Stimulated activated CD4-positive, alpha-beta T cell treated with anti-CD3 and anti-CD28 coated beads, Interleukin-1b, Interleukin-23, amount 100 ng/mL, for 4 hours (primary cell): Measurements from ENCODE around the gene CDC25B.

ENCODE experiments used
- DNase-seq, 2 donors: peaks; one replicate each; pipeline ENCODE4 v3.0.0-alpha.2; 2020; ENCODE audit warnings: low read depth in 2 of 2

Gene CDC25B

DNA sequence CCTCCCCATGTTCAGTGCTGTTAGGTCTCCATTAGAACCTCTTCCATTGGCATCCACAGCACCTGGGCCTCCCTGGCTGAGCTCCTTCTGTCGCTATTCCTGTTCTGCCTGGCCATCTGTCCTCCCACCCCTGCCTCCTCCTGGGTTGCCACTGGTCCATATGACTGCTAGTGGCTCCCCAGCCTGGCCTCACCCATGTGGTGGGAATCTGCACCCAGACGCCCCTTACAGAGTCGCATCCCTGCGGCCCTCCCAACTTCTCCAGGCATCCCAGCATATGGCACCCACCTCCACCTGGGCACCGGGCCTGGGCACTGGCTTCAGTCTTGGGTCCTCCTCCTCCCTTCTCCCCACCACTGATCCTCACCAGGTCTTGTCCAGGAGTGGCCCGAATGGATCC, 7.7 kb downstream of the CDC25B start:
- no peak for DNase-seq

- no peak for DNase-seq
Measured at GRCh38 chr20:3804254-3804751, 8.2 kb downstream of the CDC25B start.

- no peak for DNase-seq
Measured at GRCh38 chr20:3804781-3805180, 8.7 kb downstream of the CDC25B start.

DNA sequence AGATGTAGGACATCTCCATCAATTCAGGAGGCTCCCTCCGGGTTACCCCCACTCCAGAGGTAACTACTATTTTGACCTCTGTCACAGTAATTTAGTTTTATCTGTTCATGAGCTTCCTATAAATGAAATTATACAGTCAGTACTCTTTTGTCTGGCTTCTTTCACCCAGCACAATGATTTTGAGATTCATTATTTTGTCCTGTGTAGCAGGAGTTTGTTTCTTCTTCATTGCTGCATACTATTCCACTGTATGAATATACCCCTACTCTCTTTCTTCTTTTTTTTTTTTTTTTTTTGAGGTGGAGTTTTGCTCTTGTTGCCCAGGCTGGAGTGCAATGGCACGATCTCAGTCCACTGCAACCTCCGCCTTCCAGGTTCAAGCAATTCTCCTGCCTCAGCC, 12.4 kb downstream of the CDC25B start:
- DNase-seq = no peak

GRCh38 chr20:3811467-3812258, 15.6 kb downstream of the CDC25B start:
- DNase-seq = peak; percentile 90

GRCh38 chr20:3812259-3812681, 16.2 kb downstream of the CDC25B start:
- no peak for DNase-seq

- DNase-seq = no peak
Measured at GRCh38 chr20:3812975-3813847, 17.1 kb downstream of the CDC25B start.

GRCh38 chr20:3813848-3814581, 17.9 kb downstream of the CDC25B start:
- no peak for DNase-seq

DNA sequence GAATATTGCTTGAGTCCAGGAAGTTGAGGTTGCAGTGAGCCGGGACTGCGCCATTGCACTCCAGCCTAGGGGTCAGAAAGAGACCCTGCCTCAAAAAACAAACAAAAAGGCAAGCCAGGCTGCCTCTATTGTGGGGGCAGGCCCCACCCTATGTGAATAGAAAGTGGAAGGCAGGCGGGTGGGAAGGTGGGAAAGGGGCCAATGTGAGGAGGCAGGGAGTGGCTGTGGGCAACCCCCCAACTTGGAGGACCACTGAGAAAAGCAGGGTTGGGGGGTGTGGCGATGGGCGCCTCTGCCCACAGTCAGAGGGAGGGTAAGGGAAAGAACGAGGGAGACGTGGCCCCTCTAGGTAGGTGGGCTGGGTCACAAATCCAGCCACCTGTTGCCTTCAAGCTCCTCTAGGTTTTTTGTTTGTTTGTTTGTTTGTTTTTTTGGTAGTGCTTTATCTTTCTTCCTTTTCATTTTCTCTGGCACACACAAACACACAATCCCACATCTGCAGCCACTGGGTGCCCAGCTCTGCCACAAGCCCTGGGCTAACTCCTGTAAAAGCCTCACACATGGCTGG, 18.9 kb downstream of the CDC25B start:
- no peak for DNase-seq

- DNase-seq = no peak
Measured at GRCh38 chr20:3815703-3816315, 19.7 kb downstream of the CDC25B start.

DNA sequence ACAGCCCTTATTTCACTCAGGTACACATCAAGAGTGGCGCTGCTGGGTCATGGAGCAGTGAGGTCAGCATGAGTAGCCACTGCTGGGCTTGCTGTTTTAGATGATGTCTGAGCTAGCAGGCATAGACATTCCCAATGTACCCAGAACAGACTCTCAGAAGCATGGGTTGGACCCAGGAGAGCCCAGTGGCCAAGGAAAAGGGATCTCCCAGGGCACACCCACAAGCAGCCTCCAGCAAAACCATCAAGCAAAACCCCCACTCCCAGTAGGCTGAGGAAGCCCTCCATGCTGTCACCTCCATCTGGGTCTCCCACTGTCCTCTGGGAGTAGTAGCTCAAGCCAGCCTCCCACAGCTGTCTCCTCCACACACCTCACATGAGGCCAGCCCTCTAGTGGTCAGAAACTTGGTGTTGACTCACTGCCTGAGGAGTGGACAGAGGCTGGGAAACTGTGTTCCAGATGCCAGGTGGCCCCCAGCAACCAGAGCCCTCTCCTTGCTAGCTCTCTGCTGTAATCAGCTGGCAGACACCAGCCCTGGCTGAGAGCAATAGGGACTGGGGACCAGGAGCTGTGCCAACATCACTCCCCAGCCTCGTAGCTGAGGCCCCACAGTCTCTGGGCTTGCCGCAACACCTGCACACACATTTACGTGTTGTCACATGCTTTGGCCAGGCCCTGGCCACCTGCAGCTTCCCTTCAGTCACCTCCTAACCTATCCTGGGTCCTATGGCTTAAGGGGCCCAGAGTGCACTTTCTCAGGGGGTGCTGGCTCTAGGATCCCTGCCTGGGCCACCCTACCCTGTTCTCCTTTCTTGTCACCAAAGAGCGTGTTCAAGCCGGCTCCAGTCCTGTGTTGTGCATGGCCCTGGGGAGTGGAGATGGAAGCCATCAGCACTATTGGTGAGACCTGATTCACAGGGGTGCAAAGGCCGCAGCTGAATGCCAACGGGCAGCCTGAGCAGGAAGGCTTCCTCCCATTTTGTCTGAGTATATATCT, 22.3 kb downstream of the CDC25B start:
- no peak for DNase-seq

DNA sequence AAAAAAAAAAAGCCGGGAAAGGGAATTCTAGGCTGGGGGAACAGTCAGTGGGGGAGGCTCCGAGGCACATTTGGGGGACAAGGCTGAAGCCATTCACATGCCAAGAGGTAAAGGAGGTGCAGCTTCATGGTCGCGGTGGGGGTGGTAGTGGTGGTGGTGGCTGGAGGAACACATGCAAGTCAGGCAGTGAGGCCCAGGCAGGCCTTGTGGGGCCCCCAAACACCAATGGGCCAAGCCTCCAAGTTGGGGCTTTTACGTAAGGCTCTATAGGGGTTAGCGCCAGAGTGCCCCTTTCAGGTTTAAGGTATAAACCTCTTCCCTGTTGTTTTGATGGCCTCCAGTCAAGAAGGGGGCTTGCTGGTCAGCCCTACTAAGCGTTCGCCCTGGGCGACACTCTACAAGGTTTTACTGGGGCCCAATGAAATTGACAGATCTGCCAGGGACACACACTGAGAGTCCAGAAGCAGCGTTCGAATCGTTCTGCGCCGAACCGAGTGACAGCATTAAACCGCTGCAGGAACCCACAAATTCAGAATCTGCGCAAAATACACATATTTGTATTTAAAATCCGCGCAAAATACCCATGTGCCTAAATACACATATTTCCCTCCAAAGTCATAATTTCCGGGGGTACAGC, 23.4 kb downstream of the CDC25B start:
- DNase-seq = no peak

DNA sequence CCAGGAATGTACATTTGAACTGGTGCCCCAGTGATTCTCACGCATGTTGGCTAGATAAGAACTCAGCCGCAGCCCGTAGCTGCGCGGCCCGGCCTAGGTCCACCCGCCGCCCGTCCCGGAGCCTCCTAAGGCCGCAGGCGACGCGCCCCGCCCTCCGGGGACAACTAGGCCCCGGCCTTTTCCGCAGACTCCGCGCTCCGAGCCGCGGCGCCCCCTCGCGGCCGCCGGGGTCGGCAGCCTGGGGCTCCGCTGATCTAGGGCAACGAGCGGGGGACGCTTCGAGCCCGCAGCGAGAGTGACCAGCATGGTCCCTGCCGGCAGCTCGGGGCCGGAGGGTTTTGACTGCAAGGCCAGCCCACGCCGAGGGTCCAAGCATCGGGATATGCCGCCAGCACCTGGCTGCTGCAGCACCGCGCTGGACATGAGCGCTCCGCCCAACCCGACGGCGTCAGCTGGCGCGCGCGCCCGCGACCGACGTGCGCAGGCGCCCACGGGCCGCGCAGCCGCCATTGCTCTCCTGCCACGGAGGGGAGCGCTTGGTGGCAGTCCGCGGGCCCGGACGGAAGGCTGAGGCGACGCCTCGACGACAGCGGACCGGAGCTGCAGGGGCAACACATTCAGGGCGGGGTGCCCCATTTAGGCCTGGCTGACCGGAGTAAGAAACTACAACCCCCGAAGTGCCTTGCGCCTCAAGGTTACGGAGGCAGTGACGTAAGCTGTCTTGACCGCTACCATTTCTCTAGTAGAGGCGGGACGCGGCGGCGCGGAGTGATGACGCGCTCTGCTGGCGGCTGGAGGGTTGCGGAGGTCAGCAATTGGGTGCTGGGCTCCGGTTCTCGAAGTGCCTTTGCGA, 24.2 kb downstream of the CDC25B start, which contains the start of gene AP5S1:
Gene AP5S1 (plus strand): TSS at position 500 of the 853 bp plus-strand sequence. CDS start 1,571 bp downstream, outside the sequence.
- DNase-seq = peak; percentile 75 to 85

- no peak for DNase-seq
Measured at GRCh38 chr20:3820901-3821727, 25.0 kb downstream of the CDC25B start.

DNA sequence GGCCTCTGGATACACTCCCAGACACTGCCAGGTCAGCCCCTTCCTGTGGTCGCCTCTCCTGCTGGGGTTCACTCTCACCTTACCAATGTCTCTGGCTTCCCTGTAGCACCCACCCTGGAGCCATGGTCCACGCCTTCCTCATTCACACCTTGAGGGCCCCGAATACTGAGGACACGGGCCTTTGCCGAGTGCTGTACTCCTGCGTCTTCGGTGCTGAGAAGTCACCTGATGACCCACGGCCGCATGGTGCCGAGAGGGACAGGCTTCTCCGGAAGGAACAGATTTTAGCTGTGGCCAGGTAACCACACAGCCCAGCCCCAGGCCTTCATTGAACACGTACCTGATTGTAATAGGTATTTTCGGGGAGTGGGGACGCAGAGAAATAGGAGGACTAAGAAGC, 25.9 kb downstream of the CDC25B start:
- no peak for DNase-seq

DNA sequence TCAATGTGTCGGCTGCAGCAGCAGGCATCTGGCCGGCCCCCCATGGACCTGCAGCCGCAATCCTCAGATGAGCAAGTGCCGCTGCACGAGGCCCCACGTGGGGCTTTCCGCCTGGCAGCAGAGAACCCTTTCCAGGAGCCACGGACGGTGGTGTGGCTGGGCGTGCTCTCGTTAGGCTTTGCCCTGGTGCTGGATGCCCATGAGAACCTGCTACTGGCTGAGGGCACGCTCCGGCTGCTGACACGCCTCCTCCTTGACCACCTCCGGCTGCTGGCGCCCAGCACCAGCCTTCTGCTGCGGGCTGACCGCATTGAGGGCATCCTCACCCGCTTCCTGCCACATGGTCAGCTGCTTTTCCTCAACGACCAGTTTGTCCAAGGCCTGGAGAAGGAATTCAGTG, 27.8 kb downstream of the CDC25B start:
- no peak for DNase-seq

- no peak for DNase-seq
Measured at GRCh38 chr20:3825526-3825925, 29.4 kb downstream of the CDC25B start.

GRCh38 chr20:3826420-3826819, 30.3 kb downstream of the CDC25B start:
- DNase-seq = no peak
